Loucy (cell line): ENCODE measurements around the gene MICAL2.

ENCODE experiments used
- H2AFZ ChIP-seq: fragments of 200-600 bp; sonication (generic); 2 replicates; pipeline ENCODE4 v1.6.0; 2016; ENCODE audit warnings: antibody characterized with exemption, mild to moderate bottlenecking, low read length, moderate library complexity
- H3F3A ChIP-seq: fragments of 200-600 bp; 2 replicates; pipeline ENCODE4 v1.6.0; 2016; ENCODE audit warnings: antibody characterized with exemption, low read depth, mild to moderate bottlenecking
- H3K27me3 ChIP-seq: fragments of 200-600 bp; sonication (generic); 2 replicates; pipeline ENCODE4 v1.6.1; 2014; ENCODE audit warnings: low read length, mild to moderate bottlenecking; ENCODE audit not compliant: insufficient read depth, poor library complexity, severe bottlenecking
- H3K36me3 ChIP-seq: fragments of 200-600 bp; sonication (generic); 2 replicates; pipeline ENCODE4 v1.6.1; 2016; ENCODE audit warnings: low read length; ENCODE audit not compliant: insufficient read depth
- H3K4me1 ChIP-seq: fragments of 200-600 bp; sonication (generic); 2 replicates; pipeline ENCODE4 v1.5.1; 2014; ENCODE audit warnings: low read length, mild to moderate bottlenecking; ENCODE audit not compliant: insufficient read depth, poor library complexity, severe bottlenecking
- H3K4me2 ChIP-seq: fragments of 200-600 bp; sonication (generic); 2 replicates; pipeline ENCODE4 v1.6.0; 2014; ENCODE audit warnings: antibody characterized with exemption, low read length, low read depth, mild to moderate bottlenecking; ENCODE audit not compliant: poor library complexity, severe bottlenecking
- H3K4me3 ChIP-seq: fragments of 200-600 bp; sonication (generic); 2 replicates; pipeline ENCODE4 v1.5.1; 2014; ENCODE audit warnings: low read length, mild to moderate bottlenecking, mixed read lengths; ENCODE audit not compliant: poor library complexity, severe bottlenecking
- H3K79me2 ChIP-seq: fragments of 200-600 bp; sonication (generic); 2 replicates; pipeline ENCODE4 v1.6.1; 2014; ENCODE audit warnings: low read length; ENCODE audit not compliant: insufficient read depth
- H3K9ac ChIP-seq: fragments of 200-600 bp; sonication (generic); 2 replicates; pipeline ENCODE4 v1.6.0; 2014; ENCODE audit warnings: mild to moderate bottlenecking, low read depth, low read length, moderate library complexity; ENCODE audit not compliant: poor library complexity, severe bottlenecking
- H3K9me2 ChIP-seq: fragments of 200-600 bp; sonication (generic); replicated peaks from 2 replicates; pipeline ENCODE4 v1.6.1; 2016; ENCODE audit warnings: low read depth, low read length, mixed read lengths
- H3K9me3 ChIP-seq: fragments of 200-600 bp; sonication (generic); 2 replicates; pipeline ENCODE4 v1.6.1; 2014; ENCODE audit warnings: mild to moderate bottlenecking, antibody characterized with exemption, low read length, low read depth; ENCODE audit not compliant: insufficient read depth
- H4K20me1 ChIP-seq: fragments of 200-600 bp; sonication (generic); 2 replicates; pipeline ENCODE4 v1.6.0; 2014; ENCODE audit warnings: antibody characterized with exemption, low read length, mild to moderate bottlenecking; ENCODE audit not compliant: insufficient read depth, poor library complexity, severe bottlenecking
- CTCF ChIP-seq: fragments of 200-600 bp; sonication (generic); conservative IDR thresholded peaks from 2 replicates; pipeline ENCODE4 v1.5.1; 2014; ENCODE audit warnings: mild to moderate bottlenecking, antibody characterized with exemption, low read length
- EZH2phosphoT487 ChIP-seq: fragments of 200-600 bp; IDR thresholded peaks from 2 replicates; pipeline ENCODE4 v1.6.1; 2018; ENCODE audit warnings: antibody characterized with exemption, mild to moderate bottlenecking, moderate library complexity, borderline replicate concordance

The MICAL2 gene

GRCh38 chr11:12306830-12307229 is 196.4 kb downstream of the MICAL2 start:
- H3K9ac ChIP-seq = no peak overlapping the region
- no peaks in the 10 kb centered on the region for H3F3A ChIP-seq
- no peak for TF ChIP-seq EZH2phosphoT487
- no peak for TF ChIP-seq CTCF
- H3K4me1 ChIP-seq = no peaks in the 10 kb centered on the region
- no peaks in the 10 kb centered on the region for H3K36me3 ChIP-seq
- no peak overlapping the region for H3K4me2 ChIP-seq
- H3K9me2 ChIP-seq = no peaks in the 10 kb centered on the region
- no peak overlapping the region for H3K4me3 ChIP-seq
- no peaks in the 10 kb centered on the region for H4K20me1 ChIP-seq
- no peaks in the 10 kb centered on the region for H3K27me3 ChIP-seq
- H3K9me3 ChIP-seq = no peaks in the 10 kb centered on the region
- H2AFZ ChIP-seq = no peak overlapping the region
- H3K79me2 ChIP-seq = no peaks in the 10 kb centered on the region

DNA sequence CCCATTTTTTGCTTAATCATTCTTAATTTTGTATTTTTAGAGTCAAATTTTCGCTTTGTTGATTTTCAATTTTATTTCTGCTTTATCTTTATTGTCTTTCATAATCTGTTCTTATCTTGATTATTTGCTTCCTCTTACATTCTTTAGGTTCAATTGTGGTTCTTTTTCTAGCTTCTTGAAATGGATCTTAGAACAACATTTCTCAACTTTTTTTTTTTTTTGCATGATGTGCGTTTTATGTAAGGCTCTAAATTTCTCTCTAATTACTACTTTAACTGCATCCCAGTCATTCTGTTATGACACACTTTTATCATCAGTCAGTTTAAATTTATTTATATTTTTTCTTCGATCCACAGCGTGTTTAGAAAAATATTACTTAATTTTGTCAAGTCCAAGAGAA is 201.7 kb downstream of the MICAL2 start:
- Histone ChIP-seq H3K4me1 (no peaks in the 10 kb centered on the region), H4K20me1 (no peaks in the 10 kb centered on the region), H3K9me2 (no peaks in the 10 kb centered on the region), H2AFZ (no peak overlapping the region), H3F3A (no peaks in the 10 kb centered on the region), H3K4me3 (no peak overlapping the region), H3K4me2 (no peak overlapping the region), H3K36me3 (no peaks in the 10 kb centered on the region), H3K27me3 (no peaks in the 10 kb centered on the region), H3K9ac (no peak overlapping the region), H3K79me2 (no peaks in the 10 kb centered on the region), H3K9me3 (peaks cover 8% of the 10 kb centered on the region; the same call in 1 of the 2 replicates)
- no peak for TF ChIP-seq EZH2phosphoT487
